GM12875 (cell line): ENCODE results near the gene FAF1.
A peak's percentile ranks its signal among the peaks of the same experiment; 100 is the strongest.

Source experiments
- H3K4me3 ChIP-seq: one replicate; pipeline ENCODE4 v1.5.1; 2011; ENCODE audit warnings: low read depth, low read length, control low read depth
- TF ChIP-seq, protein P1 (sequence below): IDR thresholded peaks from 2 replicates; pipeline ENCODE4 v1.5.1; 2011; ENCODE audit warnings: low read depth, mild to moderate bottlenecking, control low read depth, inconsistent platforms, low read length, moderate library complexity, borderline replicate concordance; ENCODE audit not compliant: insufficient read depth

Gene FAF1

GRCh38 chr1:50973875-50974617 is 14.0 kb upstream of the FAF1 start:
- H3K4me3 ChIP-seq = no peak overlapping the region

DNA sequence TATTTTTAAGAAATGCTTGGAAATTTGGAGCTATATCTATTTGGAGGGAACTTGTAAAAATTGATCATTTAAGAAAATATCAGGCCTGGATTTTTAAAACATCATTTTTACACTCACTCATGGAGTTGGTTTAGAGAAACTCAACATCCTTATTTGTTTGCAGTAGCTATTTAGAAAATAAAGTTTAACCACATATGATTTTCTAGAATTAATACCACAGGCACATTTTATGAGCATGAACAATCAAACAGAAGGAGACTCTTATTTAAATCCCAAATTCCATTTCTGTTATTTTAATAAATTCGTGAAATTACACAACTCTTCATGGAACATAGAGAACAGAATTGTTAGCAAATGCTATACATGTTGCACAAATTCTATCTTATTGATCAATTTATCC is 13.2 kb upstream of the FAF1 start:
- TF ChIP-seq, protein P1, sequence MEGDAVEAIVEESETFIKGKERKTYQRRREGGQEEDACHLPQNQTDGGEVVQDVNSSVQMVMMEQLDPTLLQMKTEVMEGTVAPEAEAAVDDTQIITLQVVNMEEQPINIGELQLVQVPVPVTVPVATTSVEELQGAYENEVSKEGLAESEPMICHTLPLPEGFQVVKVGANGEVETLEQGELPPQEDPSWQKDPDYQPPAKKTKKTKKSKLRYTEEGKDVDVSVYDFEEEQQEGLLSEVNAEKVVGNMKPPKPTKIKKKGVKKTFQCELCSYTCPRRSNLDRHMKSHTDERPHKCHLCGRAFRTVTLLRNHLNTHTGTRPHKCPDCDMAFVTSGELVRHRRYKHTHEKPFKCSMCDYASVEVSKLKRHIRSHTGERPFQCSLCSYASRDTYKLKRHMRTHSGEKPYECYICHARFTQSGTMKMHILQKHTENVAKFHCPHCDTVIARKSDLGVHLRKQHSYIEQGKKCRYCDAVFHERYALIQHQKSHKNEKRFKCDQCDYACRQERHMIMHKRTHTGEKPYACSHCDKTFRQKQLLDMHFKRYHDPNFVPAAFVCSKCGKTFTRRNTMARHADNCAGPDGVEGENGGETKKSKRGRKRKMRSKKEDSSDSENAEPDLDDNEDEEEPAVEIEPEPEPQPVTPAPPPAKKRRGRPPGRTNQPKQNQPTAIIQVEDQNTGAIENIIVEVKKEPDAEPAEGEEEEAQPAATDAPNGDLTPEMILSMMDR = no peak
- H3K4me3 ChIP-seq = no peak overlapping the region

More at GRCh38 chr1:50973875-50974617, 14.0 kb upstream of the FAF1 start:
- TF ChIP-seq, protein P1 = no peak

DNA sequence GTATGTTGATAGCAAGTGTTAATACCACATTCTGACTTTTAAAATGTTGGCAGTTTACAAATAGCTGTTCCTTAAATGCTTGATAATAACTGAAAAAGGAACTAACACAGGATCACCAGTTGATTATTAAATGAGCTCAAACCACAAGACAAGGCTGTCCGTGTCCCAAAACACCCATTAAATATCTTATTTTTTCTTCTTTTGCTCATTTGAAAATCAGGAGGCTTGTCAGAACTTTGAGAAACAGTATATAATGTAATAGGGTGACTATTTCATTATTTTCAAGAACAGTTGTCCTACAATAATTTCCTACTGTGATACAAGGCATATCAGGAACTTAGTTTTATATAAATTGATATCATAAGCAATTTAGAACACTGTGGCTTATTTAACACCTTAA is 12.7 kb upstream of the FAF1 start:
- TF ChIP-seq, protein P1 = no peak
- peak overlapping the region; percentile 3 for H3K4me3 ChIP-seq

- H3K4me3 ChIP-seq = peak overlapping the region; percentile 69
- TF ChIP-seq, protein P1 = no peak
Observed at GRCh38 chr1:50971748-50972305, 11.8 kb upstream of the FAF1 start.

DNA sequence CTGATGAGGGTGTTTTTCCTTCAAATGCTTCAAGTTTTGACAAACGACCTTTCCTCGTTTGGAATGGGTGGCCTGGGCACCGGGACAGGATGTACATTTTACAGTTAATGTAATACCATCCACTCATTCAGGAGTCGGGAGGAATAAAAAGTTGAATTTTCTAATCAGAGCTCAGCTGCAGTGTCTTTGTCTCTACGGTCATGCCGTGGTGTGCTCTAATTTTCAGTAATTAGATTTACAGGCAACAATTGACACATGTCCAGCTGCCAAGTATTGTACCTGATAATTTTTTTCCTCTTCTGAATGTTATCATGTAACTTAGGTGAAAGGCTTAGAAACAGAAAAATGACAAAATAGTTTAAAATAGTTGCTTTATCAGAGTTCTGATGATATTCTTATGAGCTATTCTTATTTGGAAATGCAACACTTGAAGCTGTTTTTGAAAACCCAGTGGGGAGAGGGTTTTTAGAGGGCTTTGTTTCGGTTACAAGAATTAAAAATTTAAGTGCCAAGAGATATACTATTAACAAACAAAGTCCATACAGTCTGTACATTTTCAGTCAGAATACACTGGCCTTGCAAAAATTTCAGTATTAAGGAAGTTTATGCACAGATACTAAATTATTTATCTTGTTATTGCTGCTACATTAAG is 11.0 kb upstream of the FAF1 start:
- TF ChIP-seq, protein P1 = no peak
- H3K4me3 ChIP-seq = peak overlapping the region; percentile 69

DNA sequence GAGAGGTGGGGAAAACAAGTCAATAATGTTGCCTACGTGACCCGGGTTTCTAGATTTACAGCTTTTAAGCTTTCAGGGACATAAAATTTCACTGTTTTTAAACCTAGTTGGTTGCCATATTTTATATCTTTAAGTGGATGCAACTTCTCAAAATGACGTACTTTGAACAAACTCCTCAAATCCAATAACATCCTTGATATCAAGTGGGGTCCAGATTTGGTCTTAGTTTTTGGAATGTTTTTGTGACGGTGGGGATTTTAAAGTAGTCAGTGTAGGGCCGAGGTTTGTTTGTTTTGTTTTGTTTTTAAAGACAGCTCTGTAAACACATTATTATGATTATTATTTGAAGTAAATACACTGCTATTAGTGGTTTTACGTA is 10.4 kb upstream of the FAF1 start:
- TF ChIP-seq, protein P1 = no peak
- H3K4me3 ChIP-seq = peak overlapping the region; percentile 69
